SKM-1 treated with dmso at 0.1 percent for 144 hours (cell line): ENCODE results near the gene SPRR2G.
"Not testable (repeated sequence)": the region's sequence is repeated elsewhere in the genome, so short reads cannot be mapped to it uniquely, and the experiment has no call there.

ENCODE experiments used
- DNase-seq: peaks from one replicate; lab custom pipeline; 2025; ENCODE audit not compliant: unreplicated experiment; lab: John Stamatoyannopoulos, UW

SPRR2G gene

GRCh38 chr1:153115264-153115663 lies 35.4 kb downstream of the SPRR2G start:
- not testable (repeated sequence) for DNase-seq

DNA sequence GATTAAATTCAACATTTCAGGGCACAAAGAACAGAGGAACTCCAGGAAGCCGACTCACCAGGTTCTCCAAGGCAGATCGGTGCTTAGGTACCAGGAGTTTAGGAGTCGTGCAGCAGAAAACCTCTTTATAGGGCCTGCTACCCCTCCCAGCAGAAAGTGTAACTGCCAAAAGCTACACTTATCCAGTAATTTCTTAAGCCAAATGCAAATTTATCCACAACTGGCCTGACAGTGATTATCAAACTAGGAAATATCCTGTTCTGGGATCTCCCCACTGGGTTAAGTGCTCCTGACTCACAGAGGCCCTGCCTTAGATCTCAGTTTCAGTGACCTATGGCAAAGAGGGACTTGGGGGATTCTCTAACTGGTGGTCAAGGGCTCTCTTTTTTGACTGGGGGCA lies 37.3 kb downstream of the SPRR2G start, which contains the start of gene SPRR2F:
Gene SPRR2F, minus strand, starts transcription at position 101 of the 400 bp plus-strand sequence. CDS start 783 bp downstream, outside the sequence.
- no peak for DNase-seq

GRCh38 chr1:153112454-153112853 lies 38.2 kb downstream of the SPRR2G start:
- not testable (repeated sequence) for DNase-seq

- no peak for DNase-seq
Observed at GRCh38 chr1:153100245-153100644, 50.4 kb downstream of the SPRR2G start.
